ENCODE results near the gene LRP2BP. TPM values are rescaled to one million over a fixed set of nuclear protein-coding genes. Genes with fewer than 3 reads are reported as not detected.
"Not testable (repeated sequence)": the region's sequence is repeated elsewhere in the genome, so short reads cannot be mapped to it uniquely, and the experiment has no call there.

LRP2BP gene
- total RNA-seq, 1 experiment from 2014 or later = 0.43 TPM

DNA sequence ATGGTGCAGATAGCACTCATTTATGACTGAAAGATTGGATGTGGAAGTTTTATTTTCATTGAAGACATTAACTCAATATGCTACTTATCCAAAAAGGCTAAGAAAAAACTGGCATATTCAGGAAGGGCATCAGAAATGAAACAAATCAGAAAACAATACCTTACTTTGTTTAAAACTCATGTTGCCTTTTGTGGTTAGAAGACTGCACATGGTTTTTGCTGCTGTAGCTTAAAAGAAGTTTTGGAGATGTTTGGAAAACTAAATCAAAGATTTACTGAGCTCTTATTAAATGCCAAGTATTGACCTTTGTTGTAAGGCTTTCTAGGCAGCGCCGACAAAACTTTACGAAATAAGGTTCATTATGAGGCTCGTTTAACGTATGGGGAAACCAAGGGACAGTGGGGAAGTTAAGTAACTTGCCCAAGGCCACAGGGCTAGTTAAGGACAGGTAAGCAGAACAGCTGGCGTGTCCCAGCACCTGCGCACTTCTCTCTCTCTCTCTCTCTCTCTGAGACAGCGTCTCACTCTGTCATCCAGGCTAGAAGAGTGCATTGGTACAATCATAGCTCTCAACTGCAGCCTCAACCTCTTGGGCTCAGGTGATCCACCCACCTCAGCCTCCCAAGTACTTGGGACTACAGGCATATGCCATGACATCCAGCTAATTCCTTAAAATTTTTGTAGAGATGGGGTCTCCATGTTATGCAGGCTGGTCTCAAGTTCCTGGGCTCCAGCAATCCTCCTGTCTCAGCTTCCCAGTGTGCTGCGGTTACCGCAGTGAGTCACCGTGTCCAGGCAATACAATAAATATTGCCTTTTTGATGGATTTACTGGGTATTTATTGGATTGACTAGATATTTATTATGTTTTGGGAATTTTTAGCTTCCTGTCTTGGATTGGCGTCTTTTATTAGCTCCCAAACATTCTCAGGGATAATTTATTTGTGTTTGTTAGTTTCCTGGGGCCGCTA, 16.1 kb downstream of the LRP2BP start:
- H3K27me3 ChIP-seq = no peaks in the 10 kb centered on the region
- no peaks in the 10 kb centered on the region for H3K36me3 ChIP-seq
- H3K9me3 ChIP-seq = no peaks in the 10 kb centered on the region
- H3K4me3 ChIP-seq = no peak overlapping the region
- DNase-seq = no peak

- no peaks in the 10 kb centered on the region for H3K27me3 ChIP-seq
- no peak for DNase-seq
- H3K4me3 ChIP-seq = no peak overlapping the region
- H3K36me3 ChIP-seq = no peaks in the 10 kb centered on the region
- no peaks in the 10 kb centered on the region for H3K9me3 ChIP-seq
These were observed 17.5 kb downstream of the LRP2BP start for GRCh38 chr4:185378264-185378663.

DNA sequence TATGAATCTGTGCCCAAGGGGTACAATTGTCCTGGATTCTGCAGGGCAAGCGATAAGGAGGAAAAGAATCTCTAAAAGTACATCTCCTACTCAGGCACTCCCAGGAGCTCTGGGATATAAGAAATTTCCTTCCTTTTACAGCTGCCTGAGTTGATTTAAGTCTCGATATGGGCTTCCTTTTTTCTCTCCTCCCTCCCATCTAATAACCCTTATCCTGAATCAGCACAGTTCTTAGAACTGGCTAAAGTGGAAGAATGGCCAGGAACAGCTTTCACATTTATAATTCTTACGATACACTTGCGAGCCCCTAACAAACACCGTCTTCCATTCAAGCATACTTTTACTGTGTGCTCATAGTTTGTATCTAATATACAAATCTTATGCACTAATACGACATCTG, 21.2 kb downstream of the LRP2BP start:
- no peak for DNase-seq
- no peaks in the 10 kb centered on the region for H3K36me3 ChIP-seq
- H3K4me3 ChIP-seq = no peak overlapping the region
- no peaks in the 10 kb centered on the region for H3K27me3 ChIP-seq
- H3K9me3 ChIP-seq = no peaks in the 10 kb centered on the region

- H3K9me3 ChIP-seq = no peaks in the 10 kb centered on the region
- H3K4me3 ChIP-seq = no peak overlapping the region
- H3K36me3 ChIP-seq = no peaks in the 10 kb centered on the region
- no peaks in the 10 kb centered on the region for H3K27me3 ChIP-seq
- DNase-seq = no peak
These were observed 21.7 kb downstream of the LRP2BP start for GRCh38 chr4:185374027-185374426.

GRCh38 chr4:185371702-185372101, 24.0 kb downstream of the LRP2BP start:
- Histone ChIP-seq H3K36me3 (no peaks in the 10 kb centered on the region), H3K9me3 (no peaks in the 10 kb centered on the region), H3K4me3 (no peak overlapping the region), H3K27me3 (no peaks in the 10 kb centered on the region)
- DNase-seq = no peak

DNA sequence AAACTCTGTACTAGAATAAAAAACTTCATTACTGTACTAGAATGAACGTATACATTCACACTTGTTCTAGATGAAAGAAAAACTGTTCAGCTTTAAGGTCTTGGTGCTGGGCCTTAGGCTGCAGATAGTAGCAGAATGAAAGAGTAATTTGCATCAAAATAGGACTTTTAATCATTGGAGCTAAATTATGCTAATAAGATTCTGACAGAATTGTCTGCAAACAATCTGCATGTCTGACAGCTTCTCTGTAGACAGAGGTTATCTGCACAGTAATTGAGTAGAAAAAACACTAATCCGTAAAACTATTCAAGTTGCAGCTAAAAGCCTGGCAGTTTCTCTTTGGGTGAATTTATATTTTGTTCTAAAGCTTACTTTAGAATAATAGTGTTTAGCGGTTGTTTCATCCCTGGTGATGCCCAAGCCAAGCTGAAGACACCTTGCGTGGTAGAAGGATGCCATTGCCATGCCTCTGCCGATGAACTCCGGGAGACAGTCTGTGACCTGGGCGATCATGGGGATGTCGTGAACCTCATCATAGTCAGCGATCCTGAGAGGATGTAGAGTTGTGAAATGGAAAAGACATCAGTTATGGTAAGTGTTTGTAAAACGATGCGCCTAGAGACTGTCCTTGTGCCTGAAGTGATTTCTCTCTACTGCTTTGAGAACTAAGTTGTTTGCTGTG, 25.3 kb downstream of the LRP2BP start:
- Histone ChIP-seq H3K4me3 (no peak overlapping the region), H3K36me3 (no peaks in the 10 kb centered on the region), H3K9me3 (no peaks in the 10 kb centered on the region), H3K27me3 (no peaks in the 10 kb centered on the region)
- no peak for DNase-seq

GRCh38 chr4:185369731-185370130, 26.0 kb downstream of the LRP2BP start:
- Histone ChIP-seq H3K36me3 (no peaks in the 10 kb centered on the region), H3K4me3 (no peak overlapping the region), H3K27me3 (no peaks in the 10 kb centered on the region), H3K9me3 (no peaks in the 10 kb centered on the region)
- DNase-seq = no peak

DNA sequence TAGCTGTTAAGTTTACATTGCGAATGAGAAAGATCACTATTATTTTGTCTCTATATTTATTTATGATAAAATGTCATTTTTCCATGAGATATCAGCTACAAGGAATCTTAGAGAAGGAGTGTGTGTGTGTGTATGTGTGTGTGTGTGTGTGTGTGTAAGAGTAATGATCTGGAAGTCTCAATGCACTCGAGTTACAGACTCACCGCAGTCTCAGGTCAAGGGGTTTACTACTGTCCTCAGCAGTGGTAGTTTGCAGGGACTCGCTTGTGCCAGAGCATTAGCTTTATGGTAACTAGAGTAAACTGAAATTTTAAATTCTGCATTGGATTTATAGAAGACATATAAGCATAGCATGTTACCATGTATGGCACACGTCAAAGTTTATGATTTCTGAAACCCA, 30.8 kb downstream of the LRP2BP start:
- Histone ChIP-seq H3K9me3 (no peaks in the 10 kb centered on the region), H3K4me3 (no peak overlapping the region), H3K36me3 (no peaks in the 10 kb centered on the region), H3K27me3 (no peaks in the 10 kb centered on the region)
- DNase-seq = no peak

- DNase-seq = no peak
- H3K4me3 ChIP-seq = no peak overlapping the region
- no peaks in the 10 kb centered on the region for H3K36me3 ChIP-seq
- H3K27me3 ChIP-seq = no peaks in the 10 kb centered on the region
- H3K9me3 ChIP-seq = no peaks in the 10 kb centered on the region
These were observed 32.5 kb downstream of the LRP2BP start for GRCh38 chr4:185363251-185363650.

DNA sequence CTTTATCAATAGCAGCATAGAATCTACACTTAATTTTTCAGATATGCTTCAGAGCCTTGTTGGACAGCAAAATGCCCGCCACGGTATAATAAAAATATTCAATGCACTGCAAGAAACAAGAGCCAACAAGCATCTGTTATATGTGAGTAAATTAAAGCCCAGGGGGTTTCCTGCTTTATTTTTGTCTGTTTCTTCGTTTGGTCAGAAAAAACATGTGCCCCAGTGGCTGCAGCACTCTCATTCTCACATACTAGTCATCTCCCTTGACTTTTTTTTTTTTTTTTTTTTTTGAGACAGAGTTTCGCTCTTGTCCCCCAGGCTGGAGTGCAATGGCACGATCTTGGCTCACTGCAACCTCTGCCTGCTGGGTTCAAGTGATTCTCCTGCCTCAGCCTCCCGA, 33.2 kb downstream of the LRP2BP start:
- not testable (repeated sequence) for H3K36me3 ChIP-seq, H3K9me3 ChIP-seq, H3K4me3 ChIP-seq

GRCh38 chr4:185361872-185362271, 33.9 kb downstream of the LRP2BP start:
- Histone ChIP-seq H3K9me3 (no peaks in the 10 kb centered on the region), H3K4me3 (no peak overlapping the region)

More for the DNA sequence above, 33.2 kb downstream of the LRP2BP start:
- H3K27me3 ChIP-seq, DNase-seq: not testable (repeated sequence)

DNA sequence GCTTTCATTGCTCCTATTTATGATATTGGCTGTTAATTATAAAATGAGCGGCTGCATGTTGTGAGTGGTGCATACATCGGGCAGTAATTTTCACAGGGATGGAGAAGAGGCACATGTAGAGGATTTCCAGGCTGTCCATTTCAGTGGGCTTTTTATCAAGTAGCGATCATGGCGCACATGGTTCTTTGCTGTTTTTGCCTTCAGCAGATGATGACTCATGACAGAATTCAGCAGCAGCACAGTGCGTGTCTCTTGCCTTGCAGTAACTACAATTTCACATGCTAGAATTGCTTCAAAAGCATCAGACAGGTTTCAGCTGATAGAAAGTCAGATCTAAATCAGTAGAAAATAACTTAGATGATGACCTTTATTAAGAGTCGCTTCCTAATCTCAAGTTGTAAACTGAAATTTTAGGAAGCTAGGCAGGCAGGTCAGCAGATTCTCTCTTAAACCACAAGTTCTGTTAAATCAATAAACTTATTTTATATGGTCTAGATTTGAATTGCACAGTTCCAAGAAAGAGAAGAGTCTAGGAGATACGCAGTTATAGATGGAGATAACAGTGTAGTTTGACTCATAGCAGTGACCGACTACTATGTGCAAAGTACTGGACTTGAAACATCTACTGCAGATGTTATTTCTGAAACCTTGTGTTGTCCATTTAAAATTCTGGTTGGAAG, 35.8 kb downstream of the LRP2BP start:
- H3K9me3 ChIP-seq = no peaks in the 10 kb centered on the region
- no peaks in the 10 kb centered on the region for H3K27me3 ChIP-seq
- no peak overlapping the region for H3K4me3 ChIP-seq
- no peaks in the 10 kb centered on the region for H3K36me3 ChIP-seq
- no peak for DNase-seq

More at GRCh38 chr4:185361872-185362271, 33.9 kb downstream of the LRP2BP start:
- no peak for DNase-seq
- no peaks in the 10 kb centered on the region for H3K27me3 ChIP-seq
- H3K36me3 ChIP-seq = no peaks in the 10 kb centered on the region

- Histone ChIP-seq H3K27me3 (no peaks in the 10 kb centered on the region), H3K36me3 (no peaks in the 10 kb centered on the region), H3K4me3 (no peak overlapping the region), H3K9me3 (no peaks in the 10 kb centered on the region)
- peak; percentile 5 for DNase-seq
These were observed 36.8 kb downstream of the LRP2BP start for GRCh38 chr4:185358959-185359358.

GRCh38 chr4:185358514-185358913, 37.2 kb downstream of the LRP2BP start:
- peak; percentile 5 for DNase-seq
- no peak overlapping the region for H3K4me3 ChIP-seq
- no peaks in the 10 kb centered on the region for H3K27me3 ChIP-seq
- H3K9me3 ChIP-seq = no peaks in the 10 kb centered on the region
- no peaks in the 10 kb centered on the region for H3K36me3 ChIP-seq

DNA sequence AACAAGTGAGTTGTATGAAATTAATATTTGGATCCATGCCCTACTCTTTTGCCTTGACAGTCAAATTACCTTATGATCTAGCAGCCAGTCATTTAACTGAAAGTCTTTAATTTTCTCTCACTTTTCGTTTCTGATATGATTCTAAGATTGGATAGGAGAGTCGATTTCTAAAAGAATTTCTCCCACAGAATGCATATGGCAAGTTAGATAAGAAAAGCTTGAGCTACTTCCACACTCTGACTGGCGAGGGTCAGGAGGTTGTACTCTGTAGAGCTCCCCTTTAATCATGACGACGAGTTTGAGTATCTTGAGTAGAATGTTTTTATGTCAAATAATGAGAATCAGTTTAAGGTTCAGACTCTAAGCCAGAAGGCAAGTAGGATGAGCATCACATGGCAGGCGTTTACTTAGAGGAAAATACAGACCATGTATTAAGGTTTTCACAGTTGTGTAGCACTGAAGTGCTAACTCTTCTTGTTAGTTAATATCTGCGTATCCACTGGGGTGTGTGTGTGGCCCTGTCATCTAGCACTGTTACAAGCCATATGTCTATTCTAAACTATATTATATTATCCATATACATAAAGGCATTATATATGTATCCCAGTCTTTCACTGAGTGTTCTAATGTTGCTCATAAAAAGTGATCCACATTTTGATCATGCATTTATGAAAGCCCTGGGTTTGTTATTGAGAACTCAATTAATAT, 37.8 kb downstream of the LRP2BP start:
- Histone ChIP-seq H3K27me3 (no peaks in the 10 kb centered on the region), H3K4me3 (no peak overlapping the region), H3K36me3 (no peaks in the 10 kb centered on the region), H3K9me3 (no peaks in the 10 kb centered on the region)
- DNase-seq = no peak

- H3K36me3 ChIP-seq = no peaks in the 10 kb centered on the region
- DNase-seq = no peak
- no peak overlapping the region for H3K4me3 ChIP-seq
- no peaks in the 10 kb centered on the region for H3K27me3 ChIP-seq
- no peaks in the 10 kb centered on the region for H3K9me3 ChIP-seq
These were observed 38.5 kb downstream of the LRP2BP start for GRCh38 chr4:185357211-185357610.

GRCh38 chr4:185352741-185353140, 43.0 kb downstream of the LRP2BP start:
- DNase-seq = no peak
- Histone ChIP-seq H3K9me3 (no peaks in the 10 kb centered on the region), H3K36me3 (no peaks in the 10 kb centered on the region), H3K4me3 (no peak overlapping the region), H3K27me3 (no peaks in the 10 kb centered on the region)
